IMR-90 (cell line): ENCODE measurements around the gene HIVEP1. TPM values are rescaled to one million over a fixed set of nuclear protein-coding genes. Genes with fewer than 3 reads are reported as not detected.

ENCODE experiments used
- ATAC-seq: fragments of 200-7000 bp; cut with Tn5 transposase; 2 replicates; pipeline ENCODE4 v1.9.1; 2020; ENCODE audit warnings: low read depth, mild to moderate bottlenecking, moderate library complexity
- BruUV-seq: library from RNA; stranded (reverse); fragments of 400-500 nt; replicated peaks from 2 replicates; lab custom pipeline; 2021; lab: Mats Ljungman, UMichigan
- CTCF ChIA-PET: fragments of 300-600 bp; formaldehyde crosslinking; extraction: SDS; loops from one replicate; lab custom pipeline; 2021; ENCODE audit warnings: antibody characterized with exemption; lab: Yijun Ruan, JAX
- POLR2A ChIA-PET: fragments of 300-600 bp; sonication (Branson Sonifier 250); formaldehyde crosslinking; loops from one replicate; lab custom pipeline; 2022; ENCODE audit warnings: antibody characterized with exemption; ENCODE audit not compliant: unreplicated experiment; lab: Charles Lee
- DNase-seq: peaks from one replicate; pipeline ENCODE4 v3.0.0; 2013
- H2AFZ ChIP-seq: replicated peaks from 2 replicates; pipeline ENCODE3; 2013; ENCODE audit warnings: low read length, mild to moderate bottlenecking; ENCODE audit not compliant: poor library complexity
- H2AK5ac ChIP-seq: 2 replicates; pipeline ENCODE4 v1.6.1; 2013; ENCODE audit warnings: low read depth, low read length, inconsistent platforms
- H2AK9ac ChIP-seq: replicated peaks from 2 replicates; pipeline ENCODE3; 2013; ENCODE audit warnings: mild to moderate bottlenecking, low read depth, low read length, moderate library complexity; ENCODE audit not compliant: poor library complexity
- H2BK120ac ChIP-seq: 2 replicates; pipeline ENCODE4 v1.6.1; 2013; ENCODE audit warnings: low read depth, low read length, inconsistent platforms
- H2BK15ac ChIP-seq: 3 replicates; pipeline ENCODE4 v1.6.1; 2013; ENCODE audit warnings: low read depth, low read length, inconsistent platforms
- H2BK20ac ChIP-seq: 2 replicates; pipeline ENCODE4 v1.6.1; 2013; ENCODE audit warnings: low read depth, mild to moderate bottlenecking, inconsistent platforms, low read length, moderate library complexity
- H2BK5ac ChIP-seq: 2 replicates; pipeline ENCODE4 v1.6.1; 2013; ENCODE audit warnings: mild to moderate bottlenecking, low read depth, low read length, inconsistent platforms; ENCODE audit not compliant: poor library complexity, severe bottlenecking
- H3K14ac ChIP-seq: replicated peaks from 2 replicates; pipeline ENCODE4 v1.6.1; 2013; ENCODE audit warnings: low read depth, low read length, inconsistent platforms
- H3K18ac ChIP-seq: 2 replicates; pipeline ENCODE4 v1.6.1; 2013; ENCODE audit warnings: low read depth, low read length, control low read depth
- H3K23ac ChIP-seq: 2 replicates; pipeline ENCODE4 v1.6.1; 2013; ENCODE audit warnings: low read depth, low read length, inconsistent platforms
- H3K27ac ChIP-seq: 2 replicates; pipeline ENCODE4 v1.5.1; 2013; ENCODE audit warnings: mild to moderate bottlenecking, control low read depth, low read length; ENCODE audit not compliant: insufficient read depth
- H3K27me3 ChIP-seq: 2 replicates; pipeline ENCODE4 v1.6.1; 2013; ENCODE audit warnings: low read length; ENCODE audit not compliant: control insufficient read depth, insufficient read depth
- H3K36me3 ChIP-seq: 2 replicates; pipeline ENCODE4 v1.6.1; 2013; ENCODE audit warnings: low read length, mixed read lengths; ENCODE audit not compliant: control insufficient read depth, insufficient read depth
- H3K4ac ChIP-seq: 2 replicates; pipeline ENCODE4 v1.6.1; 2013; ENCODE audit warnings: low read depth, low read length, inconsistent platforms
- H3K4me1 ChIP-seq: 2 replicates; pipeline ENCODE4 v1.6.1; 2013; ENCODE audit warnings: low read length, mixed read lengths; ENCODE audit not compliant: control insufficient read depth, insufficient read depth
- H3K4me2 ChIP-seq: 2 replicates; pipeline ENCODE4 v1.6.1; 2013; ENCODE audit warnings: low read depth, mild to moderate bottlenecking, control low read depth, low read length, moderate library complexity
- H3K4me3 ChIP-seq: 2 replicates; pipeline ENCODE4 v1.5.1; 2013; ENCODE audit warnings: low read depth, mild to moderate bottlenecking, control low read depth, low read length, moderate library complexity; ENCODE audit not compliant: insufficient read depth
- H3K56ac ChIP-seq: 2 replicates; pipeline ENCODE4 v1.6.1; 2013; ENCODE audit warnings: low read length, inconsistent platforms; ENCODE audit not compliant: insufficient read depth; ENCODE audit errors: extremely low read depth
- H3K79me1 ChIP-seq, 2 experiments: 2 replicates each; pipeline ENCODE4 v1.6.1; 2013; ENCODE audit warnings: low read length in 2 of 2, inconsistent platforms in 1 of 2, low read depth in 1 of 2
- H3K9ac ChIP-seq: 2 replicates; pipeline ENCODE4 v1.6.1; 2013; ENCODE audit warnings: low read depth, low read length, control low read depth
- H3K9me1 ChIP-seq: 2 replicates; pipeline ENCODE4 v1.6.1; 2013; ENCODE audit warnings: low read length, inconsistent platforms; ENCODE audit not compliant: insufficient read depth
- H3K9me3 ChIP-seq: 2 replicates; pipeline ENCODE4 v1.6.1; 2013; ENCODE audit warnings: low read length; ENCODE audit not compliant: control insufficient read depth, insufficient read depth
- H4K20me1 ChIP-seq: 2 replicates; pipeline ENCODE4 v1.6.1; 2013; ENCODE audit warnings: low read length, inconsistent platforms; ENCODE audit not compliant: insufficient read depth
- H4K5ac ChIP-seq: 2 replicates; pipeline ENCODE4 v1.6.1; 2013; ENCODE audit warnings: mild to moderate bottlenecking, low read depth, low read length, control low read depth
- H4K8ac ChIP-seq, 2 experiments: 2 replicates each; pipeline ENCODE4 v1.6.1; 2013; ENCODE audit warnings: low read depth in 2 of 2, low read length in 2 of 2, control low read depth in 1 of 2, inconsistent platforms in 1 of 2
- H4K91ac ChIP-seq: 2 replicates; pipeline ENCODE4 v1.6.1; 2013; ENCODE audit warnings: low read depth, low read length, inconsistent platforms; ENCODE audit not compliant: insufficient read depth
- BHLHE40 ChIP-seq: fragments of 150-350 bp; IDR thresholded peaks from 2 replicates; pipeline ENCODE4 v1.6.1; 2016; ENCODE audit warnings: mild to moderate bottlenecking, low read depth, low read length
- CEBPB ChIP-seq: IDR thresholded peaks from 2 replicates; pipeline ENCODE4 v1.6.1; 2012; ENCODE audit warnings: low read depth, low read length, improper control_type of control experiment
- FOS ChIP-seq: fragments of 150-350 bp; IDR thresholded peaks from 2 replicates; pipeline ENCODE4 v1.6.1; 2016; ENCODE audit warnings: low read depth, low read length
- MXI1 ChIP-seq: IDR thresholded peaks from 2 replicates; pipeline ENCODE4 v1.6.1; 2012; ENCODE audit warnings: low read depth, mild to moderate bottlenecking, low read length, moderate library complexity, borderline replicate concordance
- NFE2L2 ChIP-seq: fragments of 150-350 bp; IDR thresholded peaks from 2 replicates; pipeline ENCODE4 v1.6.1; 2016; ENCODE audit warnings: low read depth, mild to moderate bottlenecking, low read length
- POLR2A ChIP-seq: IDR thresholded peaks from 2 replicates; pipeline ENCODE4 v1.6.1; 2012; ENCODE audit warnings: mild to moderate bottlenecking, low read depth, low read length
- RAD21 ChIP-seq: IDR thresholded peaks from 2 replicates; pipeline ENCODE4 v1.6.1; 2012; ENCODE audit warnings: low read length, improper control_type of control experiment
- SMC3 ChIP-seq: fragments of 150-350 bp; IDR thresholded peaks from 2 replicates; pipeline ENCODE4 v1.6.1; 2016; ENCODE audit warnings: low read depth, mild to moderate bottlenecking, antibody characterized with exemption, low read length, moderate library complexity
- WGBS, 2 experiments: methylation state at CpG; one replicate each; pipeline versions ENCODE4 v1.1.5 to v1.1.7; 2013; ENCODE audit warnings: missing lambda C conversion rate in 2 of 2; ENCODE audit not compliant: insufficient read length in 1 of 2; ENCODE audit errors: extremely low coverage in 2 of 2; 5-methylcytosine and 5-hydroxymethylcytosine counted together
- dilution Hi-C: fragments of 300-500 bp; cut with HindIII; formaldehyde crosslinking; loops from one replicate; pipeline ENCODE4 v1.14.3; 2018; ENCODE audit warnings: low sequenced_read_pairs; ENCODE audit not compliant: unreplicated experiment
- in situ Hi-C: fragments of 300-500 bp; cut with MboI; formaldehyde crosslinking; loops from 3 replicates; pipeline ENCODE4 v1.14.3; 2019; ENCODE audit warnings: low sequenced_read_pairs, inconsistent platforms, mixed read lengths
- intact Hi-C: fragments of 100-400 bp; cut with micrococcal nuclease; formaldehyde crosslinking; loops from 2 replicates; pipeline ENCODE4 v1.10.0; 2022
- polyA plus RNA-seq, 3 experiments: library from polyadenylated mRNA; depleted of rRNA; stranded (reverse); fragments of >200 nt; gene quantifications; 2 replicates each; pipeline ENCODE4 v1.2.3, GENCODE V29; 2012; ENCODE audit warnings: low replicate concordance in 1 of 3
- total RNA-seq: library from RNA; depleted of rRNA; stranded (reverse); fragments of >200 nt; gene quantifications from 2 replicates; pipeline ENCODE4 v1.2.3, GENCODE V29; 2012
- TF ChIP-seq, protein P1 (sequence below): fragments of 150-350 bp; IDR thresholded peaks from 2 replicates; pipeline ENCODE4 v1.6.1; 2017; ENCODE audit warnings: mild to moderate bottlenecking, antibody characterized with exemption, low read length, low read depth
- TF ChIP-seq, protein P2 (sequence below): conservative IDR thresholded peaks from 2 replicates; pipeline ENCODE4 v1.5.1; 2012; ENCODE audit warnings: mild to moderate bottlenecking, low read depth, low read length, improper control_type of control experiment

HIVEP1 gene
- total and polyA plus RNA-seq, 2 of the 4 experiments (the other 2 are of a cell fraction): 13.0 to 17.2 TPM

DNA sequence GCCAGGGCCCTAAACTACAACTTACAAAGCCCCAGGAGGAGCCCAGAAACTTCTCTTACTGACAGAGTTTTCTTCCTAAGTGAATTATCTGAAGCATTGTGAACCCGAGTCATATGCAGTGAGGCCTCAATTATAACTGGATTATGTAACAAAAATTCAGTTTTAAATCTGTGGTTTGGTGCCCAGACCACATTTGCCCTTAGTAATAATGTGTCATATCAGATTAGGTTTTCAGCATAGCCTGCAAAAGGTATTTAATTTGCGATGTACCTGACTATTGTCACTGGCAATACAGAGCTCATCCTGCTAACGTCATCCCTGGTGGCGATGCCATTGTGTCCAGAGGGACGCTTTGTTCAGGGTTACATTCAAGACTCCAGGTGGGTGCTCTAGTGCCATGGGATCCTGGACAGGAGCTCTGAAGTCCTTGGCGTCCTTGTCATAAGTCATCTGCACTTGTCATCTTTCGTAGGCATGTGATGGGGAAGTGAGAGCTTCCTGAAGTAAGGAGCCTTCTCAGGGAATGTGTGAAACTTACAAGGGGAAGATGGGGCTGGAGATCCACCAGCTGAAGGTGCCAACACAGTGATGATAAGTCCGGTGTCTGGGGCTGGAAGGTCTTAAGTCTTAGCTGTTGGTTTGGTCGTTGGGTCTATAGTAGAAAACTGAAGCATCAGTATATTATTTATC, 65.1 kb downstream of the HIVEP1 start:
- Histone ChIP-seq H4K5ac (no peak overlapping the region), H3K27me3 (no peaks in the 10 kb centered on the region), H3K18ac (no peak overlapping the region), H2BK5ac (no peak overlapping the region), H2AK9ac (no peak overlapping the region), H3K56ac (no peak overlapping the region), H3K4me2 (no peak overlapping the region), H3K4ac (no peak overlapping the region), H3K23ac (no peak overlapping the region), H4K91ac (no peak overlapping the region), H3K9me3 (no peaks in the 10 kb centered on the region), H3K4me1 (peaks cover 2% of the 10 kb centered on the region; the same call in 1 of the 2 replicates), H3K27ac (no peak overlapping the region), H4K20me1 (peaks cover 2% of the 10 kb centered on the region; the same call in 1 of the 2 replicates), H3K4me3 (no peak overlapping the region), H2BK15ac (no peak overlapping the region), H2BK20ac (no peak overlapping the region), H2BK120ac (no peak overlapping the region), H2AFZ (no peak overlapping the region), H2AK5ac (no peak overlapping the region), H4K8ac (no peak overlapping the region), H3K79me1 (peaks cover 31 to 58% of the 10 kb centered on the region in 2 experiments), H3K36me3 (peaks cover 4% of the 10 kb centered on the region; the same call in 1 of the 2 replicates), H3K9ac (no peak overlapping the region), H3K14ac (no peak overlapping the region), H3K9me1 (peaks cover 11% of the 10 kb centered on the region)
- CTCF ChIA-PET: no interaction called here
- TF ChIP-seq, protein P1, sequence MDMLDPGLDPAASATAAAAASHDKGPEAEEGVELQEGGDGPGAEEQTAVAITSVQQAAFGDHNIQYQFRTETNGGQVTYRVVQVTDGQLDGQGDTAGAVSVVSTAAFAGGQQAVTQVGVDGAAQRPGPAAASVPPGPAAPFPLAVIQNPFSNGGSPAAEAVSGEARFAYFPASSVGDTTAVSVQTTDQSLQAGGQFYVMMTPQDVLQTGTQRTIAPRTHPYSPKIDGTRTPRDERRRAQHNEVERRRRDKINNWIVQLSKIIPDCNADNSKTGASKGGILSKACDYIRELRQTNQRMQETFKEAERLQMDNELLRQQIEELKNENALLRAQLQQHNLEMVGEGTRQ: no peak
- TF ChIP-seq RAD21 (no peak), FOS (no peak), CEBPB (no peak), POLR2A (no peak), SMC3 (no peak), MXI1 (no peak), BHLHE40 (no peak), NFE2L2 (no peak)
- TF ChIP-seq, protein P2, sequence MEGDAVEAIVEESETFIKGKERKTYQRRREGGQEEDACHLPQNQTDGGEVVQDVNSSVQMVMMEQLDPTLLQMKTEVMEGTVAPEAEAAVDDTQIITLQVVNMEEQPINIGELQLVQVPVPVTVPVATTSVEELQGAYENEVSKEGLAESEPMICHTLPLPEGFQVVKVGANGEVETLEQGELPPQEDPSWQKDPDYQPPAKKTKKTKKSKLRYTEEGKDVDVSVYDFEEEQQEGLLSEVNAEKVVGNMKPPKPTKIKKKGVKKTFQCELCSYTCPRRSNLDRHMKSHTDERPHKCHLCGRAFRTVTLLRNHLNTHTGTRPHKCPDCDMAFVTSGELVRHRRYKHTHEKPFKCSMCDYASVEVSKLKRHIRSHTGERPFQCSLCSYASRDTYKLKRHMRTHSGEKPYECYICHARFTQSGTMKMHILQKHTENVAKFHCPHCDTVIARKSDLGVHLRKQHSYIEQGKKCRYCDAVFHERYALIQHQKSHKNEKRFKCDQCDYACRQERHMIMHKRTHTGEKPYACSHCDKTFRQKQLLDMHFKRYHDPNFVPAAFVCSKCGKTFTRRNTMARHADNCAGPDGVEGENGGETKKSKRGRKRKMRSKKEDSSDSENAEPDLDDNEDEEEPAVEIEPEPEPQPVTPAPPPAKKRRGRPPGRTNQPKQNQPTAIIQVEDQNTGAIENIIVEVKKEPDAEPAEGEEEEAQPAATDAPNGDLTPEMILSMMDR: no peak
- 100% methylated on average over 4 of the region's 9 CpGs; no CpG with 5 or more reads in 1 of the 2 experiments for WGBS, 2 experiments
- in situ Hi-C loops (no loop called here), intact Hi-C loops (loop anchor here (5.0 kb wide), 2 partner anchors 375 to 490 kb away; no protein-coding TSS in a partner anchor), dilution Hi-C loops (no loop called here)
- BruUV-seq: no TSS peak
- POLR2A ChIA-PET: no interaction called here
- ATAC-seq (no peak), DNase-seq (no peak)
